GM19324 (cell line): Measurements from ENCODE around the gene SH3RF1.

Source experiments
- ATAC-seq: cut with Tn5 transposase; IDR thresholded peaks from one replicate; pipeline ENCODE4 v1.9.1; 2021; ENCODE audit warnings: mild to moderate bottlenecking, moderate library complexity; ENCODE audit not compliant: unreplicated experiment, low FRiP score

SH3RF1 gene

GRCh38 chr4:169080981-169081380, 189.8 kb downstream of the SH3RF1 start:
- ATAC-seq = no peak

- ATAC-seq = peak; percentile 89
These were observed 190.6 kb downstream of the SH3RF1 start for GRCh38 chr4:169079942-169080827.

- ATAC-seq = no peak
These were observed 196.6 kb downstream of the SH3RF1 start for GRCh38 chr4:169074117-169074516.

GRCh38 chr4:169071747-169072146, 199.0 kb downstream of the SH3RF1 start:
- no peak for ATAC-seq

- ATAC-seq = no peak
These were observed 199.9 kb downstream of the SH3RF1 start for GRCh38 chr4:169070895-169071218.

GRCh38 chr4:169070071-169070894, 200.5 kb downstream of the SH3RF1 start:
- no peak for ATAC-seq

- ATAC-seq = no peak
These were observed 202.3 kb downstream of the SH3RF1 start for GRCh38 chr4:169068423-169068822.

- ATAC-seq = no peak
These were observed 203.8 kb downstream of the SH3RF1 start for GRCh38 chr4:169066934-169067333.

GRCh38 chr4:169064296-169064695, 206.5 kb downstream of the SH3RF1 start:
- ATAC-seq = no peak

GRCh38 chr4:169063441-169063840, 207.3 kb downstream of the SH3RF1 start:
- ATAC-seq = no peak

GRCh38 chr4:169062897-169063244, 207.9 kb downstream of the SH3RF1 start:
- no peak for ATAC-seq

- ATAC-seq = no peak
These were observed 209.4 kb downstream of the SH3RF1 start for GRCh38 chr4:169061386-169061785.

- no peak for ATAC-seq
These were observed 210.2 kb downstream of the SH3RF1 start for GRCh38 chr4:169060391-169061091.

- no peak for ATAC-seq
These were observed 211.2 kb downstream of the SH3RF1 start for GRCh38 chr4:169059306-169060211.

GRCh38 chr4:169058312-169058711, 212.4 kb downstream of the SH3RF1 start:
- ATAC-seq = no peak

- no peak for ATAC-seq
These were observed 215.9 kb downstream of the SH3RF1 start for GRCh38 chr4:169054879-169055278.

GRCh38 chr4:169052594-169052945, 218.2 kb downstream of the SH3RF1 start:
- ATAC-seq = no peak

GRCh38 chr4:169051761-169052593, 218.8 kb downstream of the SH3RF1 start:
- ATAC-seq = no peak
